UCSD-AML1 (cell line): ENCODE measurements around the gene EHF.
"Not testable (repeated sequence)": the region's sequence is repeated elsewhere in the genome, so short reads cannot be mapped to it uniquely, and the experiment has no call there.

Experiments used
- DNase-seq: peaks from one replicate; lab custom pipeline; 2025; ENCODE audit not compliant: unreplicated experiment; lab: John Stamatoyannopoulos, UW

EHF gene

GRCh38 chr11:34665077-34665835 lies 44.4 kb downstream of the EHF start:
- no peak for DNase-seq

- DNase-seq, result no peak
Measured at GRCh38 chr11:34667810-34668582, 47.1 kb downstream of the EHF start.

GRCh38 chr11:34668583-34669053 lies 47.7 kb downstream of the EHF start:
- no peak for DNase-seq

GRCh38 chr11:34669458-34669857 lies 48.6 kb downstream of the EHF start:
- DNase-seq, result no peak

- DNase-seq, result no peak
Measured at GRCh38 chr11:34671117-34671516, 50.2 kb downstream of the EHF start.

- DNase-seq, result no peak
Measured at GRCh38 chr11:34671946-34672345, 51.1 kb downstream of the EHF start.

GRCh38 chr11:34674038-34674437 lies 53.1 kb downstream of the EHF start:
- no peak for DNase-seq

- no peak for DNase-seq
Measured at GRCh38 chr11:34676227-34676626, 55.3 kb downstream of the EHF start.

- DNase-seq, result no peak
Measured at GRCh38 chr11:34679681-34680080, 58.8 kb downstream of the EHF start.

GRCh38 chr11:34680206-34680605 lies 59.3 kb downstream of the EHF start:
- DNase-seq, result no peak

GRCh38 chr11:34680918-34681586 lies 60.2 kb downstream of the EHF start:
- no peak for DNase-seq

GRCh38 chr11:34682825-34683224 lies 61.9 kb downstream of the EHF start:
- DNase-seq, result no peak

GRCh38 chr11:34683396-34683795 lies 62.5 kb downstream of the EHF start:
- DNase-seq, result no peak

- DNase-seq, result no peak
Measured at GRCh38 chr11:34685864-34686263, 65.0 kb downstream of the EHF start.

- not testable (repeated sequence) for DNase-seq
Measured at GRCh38 chr11:34692299-34692698, 71.4 kb downstream of the EHF start.

GRCh38 chr11:34696862-34697261 lies 76.0 kb downstream of the EHF start:
- no peak for DNase-seq

GRCh38 chr11:34706709-34707461 lies 86.0 kb downstream of the EHF start:
- no peak for DNase-seq

GRCh38 chr11:34707462-34707840 lies 86.6 kb downstream of the EHF start:
- DNase-seq, result no peak
